HG03565 (cell line): ENCODE results near the gene RPS29.
"Not testable (repeated sequence)": the region's sequence is repeated elsewhere in the genome, so short reads cannot be mapped to it uniquely, and the experiment has no call there.

Experiments
- ATAC-seq: cut with Tn5 transposase; IDR thresholded peaks from one replicate; pipeline ENCODE4 v1.9.1; 2021; ENCODE audit warnings: mild to moderate bottlenecking, moderate library complexity; ENCODE audit not compliant: unreplicated experiment

The RPS29 gene

DNA sequence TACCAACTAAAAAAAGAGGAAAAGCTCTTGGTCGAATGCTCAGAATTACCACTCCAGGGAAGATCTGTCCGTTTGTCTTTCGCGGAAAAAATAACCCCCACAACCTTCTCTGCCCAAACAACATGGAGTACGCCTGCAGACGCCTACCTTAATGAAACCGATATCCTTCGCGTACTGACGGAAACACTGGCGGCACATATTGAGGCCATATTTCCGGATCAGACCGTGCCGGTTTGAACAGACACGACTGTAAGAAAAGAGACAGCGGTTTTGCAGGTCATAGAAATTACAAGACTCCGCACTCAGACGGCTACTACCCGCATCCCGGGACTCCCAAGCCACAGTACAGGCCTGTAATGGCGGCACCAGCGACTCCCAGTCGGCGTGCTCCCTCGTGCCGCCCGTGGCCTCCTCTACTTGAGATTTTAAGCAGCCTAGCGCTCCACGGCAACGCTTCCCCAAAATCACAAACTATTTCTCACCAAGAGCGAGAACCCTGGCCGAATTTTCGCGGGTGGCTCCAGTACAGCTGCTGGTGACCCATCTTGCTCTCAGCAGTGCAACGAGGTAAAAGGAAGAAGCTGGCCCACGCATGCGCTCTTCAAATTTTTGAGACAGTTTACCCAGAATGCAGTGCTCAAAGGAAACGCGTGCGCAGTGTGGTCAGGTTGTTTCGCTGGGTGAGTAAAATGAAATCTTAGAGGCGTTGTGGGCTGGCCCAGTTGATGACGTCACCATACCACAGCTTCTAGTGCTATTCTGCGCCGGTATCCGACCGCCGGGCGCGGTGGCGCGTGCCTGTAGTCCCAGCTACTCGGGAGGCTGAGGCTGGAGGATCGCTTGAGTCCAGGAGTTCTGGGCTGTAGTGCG lies at the start of gene RPS29:
Gene RPS29, minus strand, starts transcription at position 578 of the 870 bp plus-strand sequence. Its CDS starts 34 bp downstream, at position 544.
- ATAC-seq = peak; percentile 93

DNA sequence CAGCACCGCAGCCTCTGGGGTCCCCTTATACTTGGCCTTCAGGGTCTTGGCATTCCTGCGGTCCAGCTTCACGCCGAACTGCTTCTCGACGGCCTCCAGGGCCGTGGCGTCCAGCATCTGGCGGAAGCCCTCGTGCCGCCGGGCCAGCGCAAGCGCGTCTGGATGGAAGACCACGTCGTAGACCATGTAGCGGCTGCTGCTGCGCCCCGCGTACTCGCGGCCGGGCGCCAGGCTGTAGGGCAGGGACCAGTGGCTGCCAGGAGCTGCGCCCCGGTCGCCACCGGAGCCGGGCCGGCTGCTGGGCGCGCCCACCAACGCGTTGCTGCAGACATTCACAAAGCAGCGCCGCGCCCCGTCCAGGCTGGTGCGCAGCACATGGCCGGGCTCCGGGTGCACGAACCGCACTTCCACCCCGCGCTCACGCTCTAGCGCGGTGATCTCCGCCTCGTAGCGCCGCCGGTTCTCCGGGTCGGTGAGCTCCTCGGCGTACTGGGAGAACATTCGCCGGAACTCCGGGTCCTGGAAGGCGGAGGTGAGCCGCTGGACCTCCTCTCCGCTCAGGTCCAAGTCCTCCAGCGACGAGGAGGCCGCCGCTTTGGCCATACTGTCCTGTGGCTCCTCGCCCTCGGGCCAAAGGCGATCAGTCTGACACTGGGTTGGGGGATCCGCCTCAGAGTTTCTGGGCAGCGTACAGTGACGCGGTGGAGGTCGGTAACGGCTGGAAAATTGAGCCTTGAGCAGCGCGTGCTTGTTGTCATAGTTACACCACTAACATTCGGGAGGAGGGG lies 48.6 kb upstream of the RPS29 start, which contains the start of gene DNAAF2:
Gene DNAAF2, minus strand, starts transcription at position 698 of the 788 bp plus-strand sequence. Its CDS starts 95 bp downstream, at position 603.
- peak; percentile 22 for ATAC-seq

DNA sequence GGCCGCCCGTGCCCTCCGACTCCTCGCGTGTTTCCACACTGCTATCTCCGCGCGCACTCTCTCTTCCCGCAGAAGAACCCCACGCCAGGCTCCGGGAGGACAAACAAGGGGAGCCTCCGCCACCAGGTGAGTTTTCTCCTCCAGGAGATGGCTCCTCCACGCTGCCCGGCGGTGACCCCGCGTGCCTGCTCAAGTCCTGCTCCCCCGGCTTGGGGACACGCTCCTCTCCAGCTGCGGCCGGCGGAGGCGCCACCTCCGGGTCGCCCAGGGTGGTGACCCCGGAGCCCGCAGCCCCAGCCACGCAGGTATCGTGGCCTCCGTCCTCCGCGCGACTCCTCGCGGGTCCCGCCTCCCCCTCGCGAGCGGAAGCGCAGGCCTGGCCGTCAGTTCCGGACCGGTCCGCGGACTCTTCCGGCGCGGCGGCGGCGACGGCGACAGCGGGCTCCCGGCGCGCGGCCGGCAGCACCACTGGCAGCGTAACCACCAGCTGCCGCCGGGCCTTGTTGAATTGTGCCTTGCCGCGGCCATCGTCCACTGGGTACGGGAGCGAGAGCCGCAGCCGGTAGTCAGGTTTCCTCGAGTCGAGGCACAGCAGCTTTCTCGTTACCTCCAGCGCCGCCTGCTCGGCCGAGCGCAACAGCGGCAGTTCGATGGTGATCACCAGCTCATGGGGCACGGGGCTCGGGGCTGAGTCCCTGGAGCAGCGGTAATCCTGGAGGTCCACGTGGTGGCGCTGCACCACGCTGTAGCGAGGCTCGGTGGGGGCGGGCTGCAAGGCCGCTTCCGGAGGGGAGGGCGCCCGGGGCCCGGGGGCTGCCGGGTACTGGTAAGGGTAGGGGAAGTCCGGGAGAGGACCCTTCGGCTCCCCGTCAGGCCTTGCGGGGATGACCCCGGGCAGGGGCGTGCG lies 47.7 kb upstream of the RPS29 start:
- ATAC-seq = peak; percentile 72

DNA sequence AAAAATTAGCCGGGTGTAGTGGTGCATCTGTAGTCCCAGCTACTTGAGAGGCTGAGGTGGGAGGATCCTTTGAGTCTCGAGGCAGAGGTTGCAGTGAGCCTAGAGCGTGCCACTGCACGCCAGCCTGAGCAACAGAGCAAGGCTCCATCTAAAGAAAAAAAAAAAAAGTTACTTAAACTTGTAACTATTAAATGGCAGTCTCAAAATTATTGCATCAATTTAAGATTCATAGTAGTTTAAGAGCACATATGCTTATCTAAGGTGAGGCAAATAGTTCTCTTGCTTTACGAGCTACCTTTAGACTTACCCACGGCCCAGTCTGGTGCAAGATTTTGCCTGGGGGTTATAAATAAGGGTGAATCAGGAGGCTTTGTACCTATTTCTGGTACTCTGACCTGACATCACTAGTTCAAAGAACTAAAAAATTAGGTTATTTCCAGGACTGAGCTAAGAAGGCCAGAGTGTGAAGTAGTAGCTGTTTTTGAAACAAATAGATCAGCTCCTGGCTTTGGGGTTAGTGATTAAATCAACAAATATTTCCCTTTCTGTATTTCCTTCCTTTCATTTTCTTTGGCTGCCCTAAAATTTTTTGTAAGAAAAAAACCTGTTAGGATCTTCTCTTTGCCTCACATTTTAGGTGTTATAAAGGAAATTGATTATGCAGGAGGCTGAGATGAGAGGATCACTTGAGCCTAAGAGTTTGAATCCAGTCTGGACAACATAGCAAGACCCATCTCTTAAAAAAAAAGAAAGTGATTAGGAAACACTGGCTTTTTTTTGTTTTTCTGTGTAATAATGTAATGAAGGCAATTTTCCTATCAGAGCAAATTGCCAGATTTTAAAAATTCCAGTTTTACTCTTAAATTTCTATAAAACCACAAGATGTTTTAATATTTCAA lies 38.0 kb upstream of the RPS29 start:
- ATAC-seq = no peak

DNA sequence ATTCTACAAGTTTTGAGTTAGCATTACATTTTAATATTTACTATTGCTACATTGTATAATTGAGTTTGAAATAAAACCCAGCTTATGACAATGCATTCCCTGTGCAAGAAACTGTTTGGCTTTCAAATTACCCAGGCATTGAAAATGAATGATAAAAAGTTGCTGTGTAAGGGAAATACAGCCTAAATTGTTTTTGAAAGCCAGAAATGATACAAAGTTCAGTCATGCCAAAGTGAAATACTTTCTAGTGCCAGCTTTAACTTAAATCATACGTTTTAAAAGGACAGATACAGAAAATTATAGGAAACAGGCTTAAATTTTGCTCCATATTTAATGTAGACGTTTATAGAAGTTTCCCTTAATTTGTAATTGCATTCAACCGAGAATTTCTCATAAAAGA lies 37.2 kb upstream of the RPS29 start:
- no peak for ATAC-seq

DNA sequence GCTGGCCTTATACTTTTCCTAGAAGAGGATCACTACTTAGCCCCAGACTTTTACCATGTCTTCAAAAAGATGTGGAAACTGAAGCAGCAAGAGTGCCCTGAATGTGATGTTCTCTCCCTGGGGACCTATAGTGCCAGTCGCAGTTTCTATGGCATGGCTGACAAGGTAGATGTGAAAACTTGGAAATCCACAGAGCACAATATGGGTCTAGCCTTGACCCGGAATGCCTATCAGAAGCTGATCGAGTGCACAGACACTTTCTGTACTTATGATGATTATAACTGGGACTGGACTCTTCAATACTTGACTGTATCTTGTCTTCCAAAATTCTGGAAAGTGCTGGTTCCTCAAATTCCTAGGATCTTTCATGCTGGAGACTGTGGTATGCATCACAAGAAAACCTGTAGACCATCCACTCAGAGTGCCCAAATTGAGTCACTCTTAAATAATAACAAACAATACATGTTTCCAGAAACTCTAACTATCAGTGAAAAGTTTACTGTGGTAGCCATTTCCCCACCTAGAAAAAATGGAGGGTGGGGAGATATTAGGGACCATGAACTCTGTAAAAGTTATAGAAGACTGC lies 35.9 kb upstream of the RPS29 start:
- no peak for ATAC-seq

DNA sequence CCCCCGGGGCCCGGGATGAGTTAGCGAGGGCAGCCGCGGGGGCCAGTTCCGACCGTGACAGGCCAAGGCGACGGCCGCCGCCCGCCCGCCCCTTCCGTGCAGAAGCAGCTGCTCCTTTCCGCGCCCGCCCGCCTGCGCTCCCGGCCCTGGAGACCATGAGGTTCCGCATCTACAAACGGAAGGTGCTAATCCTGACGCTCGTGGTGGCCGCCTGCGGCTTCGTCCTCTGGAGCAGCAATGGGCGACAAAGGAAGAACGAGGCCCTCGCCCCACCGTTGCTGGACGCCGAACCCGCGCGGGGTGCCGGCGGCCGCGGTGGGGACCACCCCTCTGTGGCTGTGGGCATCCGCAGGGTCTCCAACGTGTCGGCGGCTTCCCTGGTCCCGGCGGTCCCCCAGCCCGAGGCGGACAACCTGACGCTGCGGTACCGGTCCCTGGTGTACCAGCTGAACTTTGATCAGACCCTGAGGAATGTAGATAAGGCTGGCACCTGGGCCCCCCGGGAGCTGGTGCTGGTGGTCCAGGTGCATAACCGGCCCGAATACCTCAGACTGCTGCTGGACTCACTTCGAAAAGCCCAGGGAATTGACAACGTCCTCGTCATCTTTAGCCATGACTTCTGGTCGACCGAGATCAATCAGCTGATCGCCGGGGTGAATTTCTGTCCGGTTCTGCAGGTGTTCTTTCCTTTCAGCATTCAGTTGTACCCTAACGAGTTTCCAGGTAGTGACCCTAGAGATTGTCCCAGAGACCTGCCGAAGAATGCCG lies 35.1 kb upstream of the RPS29 start:
- peak; percentile 4 for ATAC-seq

DNA sequence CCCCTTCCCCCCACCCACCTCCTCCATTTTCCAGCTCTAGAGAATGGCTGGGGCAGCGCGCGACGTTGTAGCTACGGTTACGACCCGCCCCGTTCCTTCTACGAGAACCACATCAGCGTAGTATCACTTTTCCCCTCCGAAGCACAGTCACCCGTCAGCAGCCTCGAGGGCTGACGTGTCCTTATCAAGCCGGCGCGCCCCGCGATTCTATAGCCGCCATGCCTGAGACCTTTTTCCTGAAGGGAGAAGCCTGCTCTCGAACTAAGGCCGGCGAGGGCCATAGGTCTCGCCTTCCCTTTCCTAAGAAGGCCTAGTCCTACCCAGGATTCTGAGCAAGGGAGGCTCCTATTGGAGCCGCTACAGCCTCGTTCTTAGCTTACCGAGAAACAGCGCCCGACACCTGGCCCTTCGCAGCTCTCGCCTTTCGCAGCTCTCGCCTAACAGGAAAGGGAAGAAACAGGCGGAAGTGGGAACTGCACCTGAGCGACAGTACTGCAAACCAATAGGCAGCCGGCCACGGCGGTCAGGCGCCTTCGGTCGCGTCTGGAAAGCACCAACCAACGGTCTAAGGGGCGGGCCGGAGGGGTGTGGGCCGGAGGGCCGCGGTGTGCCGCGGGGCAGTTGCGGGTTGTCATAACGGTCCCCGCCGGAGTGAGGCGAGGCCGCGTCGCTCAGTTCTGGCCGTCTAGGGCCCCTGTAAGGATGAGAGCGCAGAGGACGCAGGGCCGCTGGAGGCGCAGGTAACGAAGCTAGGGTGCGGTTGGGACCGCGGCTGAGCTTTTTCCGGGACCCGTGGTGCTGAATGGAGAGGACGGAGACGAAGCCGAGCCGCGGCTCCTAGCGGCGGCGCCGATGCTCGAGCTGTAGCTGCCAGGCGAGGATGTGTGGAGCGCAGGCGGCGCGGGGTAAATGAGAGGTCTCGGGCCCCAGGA lies 34.3 kb upstream of the RPS29 start, which contains the start of the genes MGAT2 and RPL36AL:
Gene MGAT2, plus strand, starts transcription at position 618 of the 932 bp plus-strand sequence. CDS start 470 bp downstream, outside the sequence.
Gene RPL36AL, minus strand, starts transcription at position 445 of the 932 bp plus-strand sequence. CDS start 1,522 bp downstream, outside the sequence.
- ATAC-seq = peak; percentile 88

DNA sequence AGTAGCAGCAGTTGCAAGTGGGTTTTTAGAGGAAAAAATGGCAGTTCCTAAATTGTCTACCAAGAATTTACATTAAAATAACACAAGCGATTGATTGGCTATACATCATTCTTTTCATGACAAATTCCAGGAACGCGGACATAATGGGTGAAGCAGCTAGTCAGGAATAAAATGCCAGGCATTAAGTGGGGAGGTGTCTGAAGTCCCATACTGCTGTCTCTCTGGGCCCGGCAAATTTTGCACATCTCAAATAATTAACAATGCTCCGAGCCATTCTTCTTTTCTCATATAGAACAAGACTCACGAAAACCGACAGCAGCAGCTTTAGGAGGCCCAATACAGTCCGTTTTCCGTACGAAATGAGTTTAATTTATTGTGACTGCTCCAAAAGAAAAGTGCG lies 33.5 kb upstream of the RPS29 start:
- ATAC-seq = no peak

DNA sequence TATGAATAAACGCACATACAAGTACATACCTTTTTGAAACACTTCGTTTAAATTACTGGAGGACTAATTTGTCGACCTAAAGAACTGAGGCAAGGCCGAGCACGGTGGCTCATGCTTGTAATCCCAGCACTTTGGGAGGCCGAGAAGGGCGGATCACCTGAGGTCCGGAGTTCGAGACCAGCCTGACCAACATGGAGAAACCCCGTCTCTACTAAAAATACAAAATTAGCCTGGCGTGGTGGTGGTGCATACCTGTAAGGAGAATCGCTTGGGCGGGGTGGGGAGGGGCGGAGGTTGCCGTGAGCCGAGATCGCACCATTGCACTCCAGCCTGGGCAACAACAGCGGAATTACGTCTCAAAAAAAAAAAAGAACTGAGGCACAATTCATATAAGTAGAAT lies 33.1 kb upstream of the RPS29 start:
- not testable (repeated sequence) for ATAC-seq

DNA sequence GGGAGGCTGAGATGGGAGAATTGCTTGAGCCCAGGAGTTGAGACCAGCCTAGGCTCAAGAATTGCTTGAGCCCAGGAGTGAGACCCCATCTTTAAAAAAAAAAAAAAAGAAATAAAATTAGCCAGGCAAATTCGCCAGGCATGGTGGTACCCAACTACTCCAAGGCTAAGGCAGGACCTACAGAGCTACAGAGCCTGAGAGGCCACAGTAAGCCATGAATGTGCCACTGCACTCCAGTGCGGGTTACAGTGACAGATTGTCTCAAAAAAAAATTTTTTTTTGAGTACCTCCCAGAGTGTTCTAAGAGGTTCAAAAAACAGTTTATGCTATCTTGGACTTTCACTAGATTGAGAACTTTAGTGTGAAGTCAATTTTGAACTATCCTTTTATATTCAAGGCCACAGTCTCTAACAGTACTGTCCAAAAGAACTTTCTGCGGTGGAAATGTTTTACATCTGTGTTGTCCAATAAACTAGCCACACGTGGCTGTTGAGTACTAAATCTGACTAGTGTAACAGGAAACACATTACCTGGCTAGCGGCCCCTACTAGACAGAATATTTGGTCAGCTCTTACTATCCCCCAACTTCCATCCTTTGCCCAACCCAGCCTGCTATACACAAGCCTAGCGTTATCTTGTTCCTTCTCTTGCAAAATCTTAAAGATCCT lies 31.8 kb upstream of the RPS29 start:
- ATAC-seq = no peak

DNA sequence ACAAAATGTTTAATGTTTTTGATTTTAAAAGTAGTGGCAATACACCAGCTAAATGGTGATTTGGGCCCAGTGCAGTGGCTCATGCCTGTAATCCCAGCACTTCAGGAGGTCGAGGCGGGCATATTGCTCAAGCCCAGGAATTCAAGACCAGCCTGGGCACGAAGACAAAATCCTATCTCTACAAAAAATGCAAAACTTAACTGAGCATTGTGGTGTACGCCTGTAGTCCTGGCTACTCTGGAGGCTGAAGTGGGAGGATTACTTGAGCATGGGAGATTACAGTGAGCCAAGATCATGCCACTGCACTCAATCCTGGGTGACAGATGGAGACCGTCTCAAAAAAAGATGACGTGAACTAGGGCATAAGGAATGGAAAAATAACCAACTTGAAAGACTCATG lies 29.6 kb upstream of the RPS29 start:
- no peak for ATAC-seq

DNA sequence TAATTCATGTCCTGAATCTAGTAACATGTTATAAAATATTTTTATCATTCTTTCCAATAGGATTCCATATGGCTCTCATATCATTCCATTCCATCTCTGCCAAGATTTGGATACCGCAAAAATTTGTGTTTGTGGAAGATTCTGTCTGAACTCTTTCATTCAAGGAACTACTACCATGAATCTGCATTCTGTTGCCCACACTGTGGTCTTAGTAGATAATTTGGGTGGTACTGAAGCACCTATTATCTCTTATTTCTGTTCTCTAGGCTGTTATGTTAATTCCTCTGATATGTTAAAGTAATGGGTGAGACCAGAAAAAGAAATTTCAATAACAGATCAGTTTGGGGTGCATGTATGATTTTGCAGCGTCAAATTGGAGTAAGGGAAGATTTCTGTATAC lies 28.0 kb upstream of the RPS29 start:
- ATAC-seq = no peak

DNA sequence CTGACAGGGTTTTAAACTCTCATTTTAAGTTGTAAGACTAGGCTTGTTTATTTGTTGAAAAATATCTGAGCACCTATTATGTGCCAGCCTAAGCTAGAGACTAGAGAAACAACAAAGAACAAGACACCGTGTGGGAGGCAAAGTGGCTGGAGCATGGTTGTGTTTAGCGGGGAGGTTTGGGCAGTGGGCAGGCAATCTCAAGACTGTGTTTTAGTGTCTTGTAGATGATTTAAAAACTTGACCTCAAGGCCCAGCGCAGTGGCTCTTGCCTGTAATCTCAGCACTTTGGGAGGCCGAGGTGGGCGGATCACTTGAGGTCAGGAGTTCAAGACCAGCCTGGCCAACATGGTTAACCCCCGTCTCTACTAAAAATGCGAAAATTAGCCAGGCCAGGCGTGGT lies 26.5 kb upstream of the RPS29 start:
- no peak for ATAC-seq

DNA sequence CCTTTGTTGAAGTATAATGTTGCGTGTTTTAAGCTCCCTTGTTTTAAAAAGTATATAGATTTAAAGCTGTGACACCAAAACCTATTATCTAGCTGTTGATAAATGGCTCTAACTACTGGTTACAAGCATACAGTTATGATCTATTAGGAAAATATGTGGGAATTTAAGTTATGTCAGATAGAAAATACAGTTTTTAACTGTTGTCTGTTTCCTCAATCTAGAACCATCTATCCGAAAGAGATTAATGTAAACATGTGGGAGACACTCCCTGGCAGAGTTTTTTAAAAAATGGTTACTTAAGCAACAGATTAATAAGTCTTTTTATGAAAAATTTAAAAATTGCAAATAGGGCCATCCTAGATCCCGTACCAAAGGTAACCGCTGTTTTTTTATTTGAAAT lies 26.1 kb upstream of the RPS29 start:
- ATAC-seq = no peak

DNA sequence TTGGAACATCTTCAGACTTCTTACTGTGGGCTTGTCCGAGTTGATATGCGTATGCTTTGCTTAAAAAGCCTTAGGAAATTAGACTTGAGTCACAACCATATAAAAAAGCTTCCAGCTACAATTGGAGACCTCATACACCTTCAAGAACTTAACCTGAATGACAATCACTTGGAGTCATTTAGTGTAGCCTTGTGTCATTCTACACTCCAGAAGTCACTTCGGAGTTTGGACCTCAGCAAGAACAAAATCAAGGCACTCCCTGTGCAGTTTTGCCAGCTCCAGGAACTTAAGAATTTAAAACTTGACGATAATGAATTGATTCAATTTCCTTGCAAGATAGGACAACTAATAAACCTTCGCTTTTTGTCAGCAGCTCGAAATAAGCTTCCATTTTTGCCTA lies 21.4 kb upstream of the RPS29 start:
- no peak for ATAC-seq
